Hematopoietic multipotent progenitor cell treated with erythropoietin and hydrocortisone succinate and interleukin-3 and kit ligand, for 8 days (in vitro differentiated cells): ENCODE measurements around the gene DNPH1.

Experiments used
- DNase-seq: peaks from one replicate; pipeline ENCODE4 v3.0.0-alpha.2; 2015

DNPH1 gene

GRCh38 chr6:43180058-43180457 is 49.2 kb downstream of the DNPH1 start:
- DNase-seq, result no peak

GRCh38 chr6:43178951-43179830 is 50.1 kb downstream of the DNPH1 start:
- no peak for DNase-seq

- DNase-seq, result no peak
These were observed 51.1 kb downstream of the DNPH1 start for GRCh38 chr6:43178150-43178549.

- DNase-seq, result no peak
These were observed 52.9 kb downstream of the DNPH1 start for GRCh38 chr6:43176423-43176786.

- no peak for DNase-seq
These were observed 53.4 kb downstream of the DNPH1 start for GRCh38 chr6:43175676-43176422.
